Muscle of back (tissue), 11 donors: Measurements from ENCODE around the gene BPIFB2. TPM values are rescaled to one million over a fixed set of nuclear protein-coding genes. Genes with fewer than 3 reads are reported as not detected.

Source experiments
- DNase-seq, 3 donors: peaks; one replicate each; pipeline versions ENCODE4 v3.0.0 to v3.0.0-alpha.2; 2013
- polyA plus RNA-seq, 10 donors: library from polyadenylated mRNA; unstranded; fragments of 120-200 nt; gene quantifications; one replicate each; pipeline ENCODE4 v1.2.1, GENCODE V29; 2013; ENCODE audit not compliant: insufficient read length in 10 of 10

The BPIFB2 gene
- polyA plus RNA-seq, 10 donors, result not detected

- no peak for DNase-seq
Observed at GRCh38 chr20:32984196-32984595, 23.3 kb upstream of the BPIFB2 start.

DNA sequence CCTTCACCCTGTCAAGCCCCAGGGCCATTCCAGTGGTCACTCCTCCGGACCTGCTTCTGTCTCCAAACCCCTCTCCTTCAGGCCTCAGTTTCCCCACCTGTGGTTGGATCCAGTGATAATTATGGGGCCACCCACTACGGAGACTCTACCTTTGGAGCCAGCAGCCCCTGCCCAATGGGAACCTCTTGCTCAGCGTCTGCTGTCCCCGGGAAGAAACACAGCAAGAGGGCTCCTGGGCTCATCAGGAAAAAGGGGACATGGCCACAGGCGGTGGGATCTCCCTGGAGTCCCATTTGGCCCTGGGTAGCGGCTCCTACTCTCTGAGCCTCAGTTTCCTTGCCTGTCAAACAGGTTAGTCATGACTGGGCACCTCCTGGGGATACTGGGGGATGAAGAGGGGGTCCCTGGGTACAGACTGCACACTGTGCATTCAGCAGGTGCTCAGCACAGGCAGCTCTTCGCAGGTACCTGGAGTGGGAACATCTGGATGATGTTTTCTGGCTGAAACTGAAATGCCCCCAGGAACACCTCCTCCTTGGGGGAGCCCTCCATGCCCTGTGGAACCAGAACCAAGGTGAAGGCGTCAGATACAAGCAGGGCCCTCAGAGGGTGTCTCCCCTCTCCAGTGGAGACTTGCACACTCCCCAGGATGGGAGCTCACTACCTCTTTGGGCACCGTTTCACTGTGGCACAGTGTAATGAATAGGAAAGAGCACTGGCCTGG is 22.7 kb upstream of the BPIFB2 start:
- DNase-seq, result no peak

DNA sequence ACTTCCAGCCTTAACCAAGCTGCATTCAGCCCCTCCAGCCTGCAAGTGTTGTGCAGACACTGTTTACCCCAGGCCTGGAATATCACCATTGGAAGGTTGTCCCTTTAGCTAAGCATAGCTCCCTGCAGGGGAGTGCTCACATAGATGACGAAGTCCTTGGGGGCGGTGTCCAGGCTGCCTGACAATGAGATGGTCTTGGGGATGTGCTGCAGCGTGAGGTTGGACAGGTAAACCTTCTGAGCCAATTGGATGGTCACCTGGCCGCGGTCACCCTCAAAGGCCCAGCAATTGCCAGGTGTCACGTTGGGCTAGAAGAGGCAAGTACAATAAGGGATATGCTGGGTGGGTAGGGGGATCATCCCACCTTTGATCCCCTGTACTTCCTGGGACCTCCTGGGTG is 21.9 kb upstream of the BPIFB2 start:
- DNase-seq, result no peak

DNA sequence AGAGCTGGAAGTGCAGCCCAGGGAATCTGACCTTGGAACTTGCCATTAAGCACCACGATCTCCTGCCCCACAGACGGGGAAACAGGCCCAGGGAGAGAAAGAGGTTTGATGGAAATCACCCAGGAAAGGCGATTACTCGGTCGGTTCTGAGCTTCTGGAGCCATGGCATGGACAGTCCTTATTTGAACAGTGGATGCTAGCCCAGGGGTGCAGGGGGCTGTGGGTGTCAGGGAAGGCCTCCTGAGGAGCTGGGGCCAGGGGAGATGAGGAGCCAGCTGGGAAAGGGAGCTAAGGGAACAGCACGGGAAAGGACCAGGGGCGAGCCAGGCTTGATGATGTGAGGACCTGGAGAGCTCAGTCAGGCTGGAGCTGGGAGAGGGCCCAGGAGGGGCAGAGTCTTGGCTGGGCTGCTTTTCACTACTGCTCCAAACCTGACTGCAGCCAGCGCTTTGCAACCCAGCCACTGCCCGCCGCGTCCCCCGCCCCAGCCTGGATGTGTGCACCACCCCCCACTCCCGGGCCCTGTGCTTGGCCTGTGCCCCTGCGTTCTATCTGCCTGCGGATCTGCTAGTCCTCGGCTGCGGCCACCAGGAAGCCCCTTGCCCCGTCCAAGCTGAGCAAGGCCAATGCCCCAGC is 21.1 kb upstream of the BPIFB2 start:
- DNase-seq, result no peak

- DNase-seq, result no peak
Observed at GRCh38 chr20:32987044-32987825, 20.3 kb upstream of the BPIFB2 start.

GRCh38 chr20:32988008-32988407 is 19.5 kb upstream of the BPIFB2 start:
- no peak for DNase-seq

DNA sequence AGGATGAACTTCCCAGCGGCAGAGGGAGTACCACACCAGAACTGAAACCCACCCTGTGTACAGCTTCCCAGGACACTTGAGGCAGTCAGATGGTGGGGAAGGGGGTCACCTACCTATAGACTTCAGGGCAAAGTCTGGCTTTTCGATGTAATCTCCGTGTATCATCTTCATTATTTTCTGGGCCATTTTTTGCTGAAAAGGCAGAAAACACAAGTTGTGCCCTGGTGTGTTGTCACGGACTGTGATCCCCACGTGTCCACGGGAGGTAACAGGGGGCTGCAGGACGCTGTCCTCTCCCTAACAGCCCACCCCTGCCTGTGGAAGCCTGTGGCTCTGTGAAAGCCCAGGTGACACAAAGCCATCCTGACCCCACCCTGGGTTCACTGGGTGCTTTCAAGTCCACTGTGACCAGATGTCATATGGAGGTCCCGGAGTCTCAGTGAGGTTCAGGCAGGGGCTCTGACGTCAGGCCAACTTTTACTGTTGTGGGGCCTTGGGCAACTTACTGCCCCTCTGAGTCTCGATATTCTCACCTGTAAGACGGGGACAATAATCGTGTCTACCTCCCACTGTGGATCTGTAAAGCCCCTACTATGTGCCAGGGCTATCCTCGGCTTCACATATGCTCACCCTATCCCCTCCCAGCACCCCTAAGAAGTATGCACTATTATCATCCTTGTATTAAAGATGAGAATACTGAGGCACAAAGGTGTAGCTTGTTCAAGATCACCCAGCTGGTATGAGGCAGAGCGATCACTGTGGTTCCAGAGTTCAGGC is 17.8 kb upstream of the BPIFB2 start:
- DNase-seq, result no peak

DNA sequence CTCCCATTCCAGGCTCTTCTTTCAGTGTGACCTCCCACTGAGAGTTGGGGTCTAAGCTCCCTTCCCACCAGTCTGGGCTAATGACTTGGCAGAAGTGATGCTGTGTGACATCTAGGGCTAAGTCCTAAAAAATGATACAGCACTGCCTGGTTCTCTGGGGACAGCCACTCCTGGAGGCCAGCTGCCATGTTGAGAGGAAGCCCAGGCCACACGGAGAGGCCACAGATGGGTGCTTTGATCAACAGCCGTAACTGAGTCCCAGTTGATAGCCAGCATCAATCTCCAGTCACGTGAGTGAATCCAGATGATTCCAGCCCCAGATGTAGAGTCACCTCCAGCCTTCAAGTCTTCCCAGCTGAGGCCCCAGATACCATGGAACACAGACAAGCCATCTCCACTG is 17.1 kb upstream of the BPIFB2 start:
- DNase-seq, result no peak

GRCh38 chr20:32991383-32991782 is 16.1 kb upstream of the BPIFB2 start:
- DNase-seq, result no peak

GRCh38 chr20:32991792-32992641 is 15.5 kb upstream of the BPIFB2 start:
- DNase-seq, result no peak

GRCh38 chr20:32993496-32994050 is 13.9 kb upstream of the BPIFB2 start:
- DNase-seq, result no peak

- DNase-seq, result no peak
Observed at GRCh38 chr20:32995802-32996201, 11.7 kb upstream of the BPIFB2 start.

- DNase-seq, result no peak
Observed at GRCh38 chr20:32997431-32997830, 10.1 kb upstream of the BPIFB2 start.

DNA sequence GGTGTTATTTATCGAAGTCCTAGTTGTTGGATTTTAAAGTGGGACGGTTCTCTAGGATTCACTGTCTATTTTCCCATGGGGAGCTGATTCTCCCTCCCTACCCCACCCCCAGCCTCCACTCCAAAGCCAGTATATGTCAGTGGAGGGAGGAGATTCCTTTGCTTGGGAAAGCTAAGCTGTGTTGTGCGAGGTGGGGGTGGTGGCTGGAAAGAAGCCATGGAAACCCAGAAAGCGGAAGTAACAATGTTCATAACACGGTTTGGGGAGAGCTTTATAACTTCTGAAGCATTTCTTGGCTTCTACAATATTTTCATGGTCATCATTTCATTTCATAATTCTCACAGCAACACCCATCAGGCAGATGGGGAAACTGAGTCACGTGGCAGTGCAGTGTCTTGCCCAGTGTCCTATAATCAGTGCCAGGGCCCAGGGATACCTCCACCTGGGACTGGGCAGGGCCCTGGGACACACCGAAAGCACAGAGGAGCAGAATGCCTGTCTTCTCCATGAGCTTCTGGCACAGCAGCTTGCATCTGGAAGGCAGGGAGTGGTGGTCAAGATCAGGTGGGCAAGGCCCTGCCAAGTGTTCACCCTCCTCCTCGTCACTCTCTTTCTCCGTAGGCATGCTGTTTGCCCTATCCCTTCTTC is 7.8 kb upstream of the BPIFB2 start:
- peak in 2 of 3 donors; percentile 9 to 25 for DNase-seq

DNA sequence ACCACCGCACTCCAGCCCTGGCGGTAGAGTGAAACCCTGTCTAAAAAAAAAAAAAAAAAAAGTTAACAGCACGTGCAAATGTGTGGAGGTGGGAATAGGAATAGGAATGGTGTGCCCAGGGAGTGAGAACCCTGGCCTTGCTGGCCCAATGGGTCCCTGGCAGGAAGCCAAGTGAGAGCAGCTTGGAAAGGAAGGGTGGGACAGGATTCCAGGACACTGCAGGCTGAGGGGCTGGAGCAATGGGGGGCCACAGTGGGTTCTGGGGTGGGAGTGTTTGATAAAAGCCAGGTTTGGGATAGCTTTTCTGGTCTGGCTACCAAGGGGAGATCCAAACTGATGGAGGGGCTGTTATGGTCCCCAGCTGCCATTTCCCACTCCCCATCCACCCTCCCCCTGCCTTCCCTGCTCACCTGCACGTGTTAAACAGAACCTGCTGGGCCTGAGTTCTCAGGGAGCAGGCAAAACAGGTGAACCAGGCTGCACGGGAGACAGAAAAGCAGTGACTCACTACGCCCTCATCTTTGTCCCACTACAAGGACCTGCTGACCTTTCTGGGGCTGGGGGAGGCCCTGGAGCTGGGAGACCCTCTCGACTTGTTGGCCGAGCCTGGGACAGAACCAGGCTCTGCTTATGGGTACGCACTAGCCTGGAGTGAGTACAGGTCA is 6.6 kb upstream of the BPIFB2 start:
- no peak for DNase-seq

GRCh38 chr20:33002087-33002808 is 5.3 kb upstream of the BPIFB2 start:
- no peak for DNase-seq

DNA sequence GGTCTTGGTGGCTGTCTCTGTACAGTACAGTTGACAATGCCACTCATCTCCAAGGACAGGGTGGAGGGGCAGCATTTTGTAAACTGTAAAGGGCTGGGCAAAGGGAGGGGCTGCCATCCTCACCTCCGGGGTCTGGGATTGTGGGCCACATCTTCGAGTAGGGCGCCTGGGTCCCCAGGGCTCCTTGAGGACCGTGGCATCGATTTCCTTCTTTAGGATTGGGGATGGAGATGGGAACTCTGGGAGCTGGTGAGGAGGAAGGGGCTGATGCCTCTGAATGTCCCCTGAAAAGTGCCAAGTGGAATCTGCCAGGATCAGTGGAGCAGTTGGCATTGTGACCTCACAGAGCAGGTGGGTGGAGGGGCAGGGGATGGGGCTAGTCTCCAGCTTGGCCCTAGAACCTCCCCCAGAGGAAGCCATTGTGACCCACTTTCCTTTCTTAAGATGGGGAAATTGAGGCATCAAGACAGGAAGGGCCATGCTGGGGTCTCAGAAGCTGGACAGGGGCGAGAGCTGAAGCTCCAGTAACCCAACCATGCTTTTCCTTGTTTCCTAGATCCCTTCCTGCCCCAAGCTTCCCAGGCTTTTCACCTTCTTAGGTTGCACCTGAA is 3.3 kb upstream of the BPIFB2 start, which contains the start of gene SUN5:
Gene SUN5 (minus strand): TSS at position 293 of the 611 bp plus-strand sequence. CDS start 93 bp downstream, at position 200.
- DNase-seq, result no peak

DNA sequence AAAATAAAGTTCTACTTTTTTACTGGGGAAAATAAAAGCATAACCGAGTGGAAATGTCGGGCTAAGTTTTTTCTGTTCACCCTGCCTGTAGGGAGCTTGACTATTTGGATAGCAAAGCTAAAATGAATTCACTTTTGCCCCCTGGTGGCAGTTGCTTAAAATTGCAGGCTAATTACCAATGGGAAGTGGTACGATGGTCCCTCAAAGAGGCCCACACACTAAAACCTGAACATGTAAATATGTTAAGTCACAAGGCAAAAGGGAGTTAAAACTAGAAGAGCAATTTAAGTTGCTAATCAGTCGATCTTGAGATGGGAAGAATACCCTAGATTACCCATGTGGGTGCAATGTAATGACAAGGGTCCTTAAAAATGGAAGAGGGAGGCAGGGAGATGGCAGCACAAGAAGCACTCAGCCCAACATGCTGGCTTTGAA is 2.4 kb upstream of the BPIFB2 start:
- no peak for DNase-seq
